GM12878 (cell line): ENCODE data around the gene DPH1. TPM values are rescaled to one million over a fixed set of nuclear protein-coding genes. Genes with fewer than 3 reads are reported as not detected.

Experiments used
- ATAC-seq: fragments of 200-7000 bp; cut with Tn5 transposase; 3 replicates; pipeline ENCODE4 v1.9.1; 2020; ENCODE audit warnings: mild to moderate bottlenecking, moderate library complexity
- BruUV-seq: library from RNA; stranded (reverse); fragments of 400-500 nt; replicated peaks from 2 replicates; lab custom pipeline; 2021; lab: Mats Ljungman, UMichigan
- CTCF ChIA-PET: fragments of 300-600 bp; sonication (Branson Sonifier 250); formaldehyde crosslinking; extraction: SDS; loops from one replicate; lab custom pipeline; 2021; ENCODE audit warnings: inconsistent platforms; lab: Yijun Ruan, JAX
- POLR2A ChIA-PET: fragments of 350-600 bp; formaldehyde crosslinking; extraction: SDS; loops from one replicate; lab custom pipeline; 2021; ENCODE audit warnings: inconsistent platforms; lab: Charles Lee
- RAD21 ChIA-PET: fragments of 300-600 bp; sonication (Branson Sonifier 250); formaldehyde crosslinking; loops from one replicate; lab custom pipeline; 2023; ENCODE audit warnings: antibody characterized with exemption; ENCODE audit not compliant: unreplicated experiment; lab: Charles Lee
- SMC1A ChIA-PET: fragments of 300-600 bp; sonication (Branson Sonifier 250); formaldehyde crosslinking; loops from one replicate; lab custom pipeline; 2023; ENCODE audit not compliant: unreplicated experiment, uncharacterized antibody; lab: Charles Lee
- DNase-seq: peaks from one replicate; pipeline ENCODE4 v3.0.0-alpha.2; 2011; ENCODE audit warnings: low read depth, low spot score
- FAIRE-seq: peaks from 3 replicates; lab custom pipeline; 2011; peaks lifted over from hg19 to GRCh38; lab: Jason Lieb, UNC
- H2AFZ ChIP-seq: 2 replicates; pipeline ENCODE4 v1.6.0; 2011; ENCODE audit warnings: low read depth, low read length, control low read depth; ENCODE audit not compliant: control insufficient read depth
- H3K27ac ChIP-seq: 2 replicates; pipeline ENCODE4 v1.5.1; 2011; ENCODE audit warnings: control low read depth; ENCODE audit not compliant: control insufficient read depth, insufficient read depth
- H3K27me3 ChIP-seq, 2 experiments: replicated peaks in 1 of 2; 2 replicates each; pipeline versions ENCODE4 v1.6.0 to v1.6.1; 2011; ENCODE audit warnings: low read length in 1 of 2; ENCODE audit not compliant: control insufficient read depth in 2 of 2, insufficient read depth in 2 of 2
- H3K36me3 ChIP-seq, 2 experiments: 2 replicates each; pipeline ENCODE4 v1.5.1; 2011; ENCODE audit warnings: low read length in 1 of 2; ENCODE audit not compliant: control insufficient read depth in 2 of 2, insufficient read depth in 2 of 2
- H3K4me1 ChIP-seq: 2 replicates; pipeline ENCODE4 v1.6.1; 2011; ENCODE audit warnings: mild to moderate bottlenecking, low read length, moderate library complexity, mixed read lengths; ENCODE audit not compliant: control insufficient read depth, insufficient read depth
- H3K4me2 ChIP-seq: 2 replicates; pipeline ENCODE4 v1.6.0; 2011; ENCODE audit warnings: control low read depth; ENCODE audit not compliant: control insufficient read depth, insufficient read depth
- H3K4me3 ChIP-seq: fragments of 200-600 bp; sonication (generic); 2 replicates; pipeline ENCODE4 v1.5.1; 2016
- H3K79me2 ChIP-seq: 2 replicates; pipeline ENCODE4 v1.6.0; 2011; ENCODE audit warnings: low read length; ENCODE audit not compliant: control insufficient read depth, insufficient read depth
- H3K9ac ChIP-seq: 2 replicates; pipeline ENCODE4 v1.8.0; 2011; ENCODE audit warnings: low read length, control low read depth, mixed read lengths; ENCODE audit not compliant: control insufficient read depth, insufficient read depth
- H3K9me3 ChIP-seq: replicated peaks from 3 replicates; pipeline ENCODE4 v1.5.1; 2011; ENCODE audit warnings: mild to moderate bottlenecking, low read length; ENCODE audit not compliant: control insufficient read depth, insufficient read depth
- H4K20me1 ChIP-seq: 2 replicates; pipeline ENCODE4 v1.6.0; 2011; ENCODE audit not compliant: control insufficient read depth, insufficient read depth
- HCFC1 ChIP-seq: fragments of 150-350 bp; IDR thresholded peaks from 2 replicates; pipeline ENCODE4 v1.6.1; 2014; ENCODE audit warnings: low read length
- POLR2A ChIP-seq: IDR thresholded peaks from 2 replicates; pipeline ENCODE4 v1.6.1; 2011; ENCODE audit warnings: low read depth, mild to moderate bottlenecking, low read length
- ZNF687 ChIP-seq: fragments of 450-650 bp; IDR thresholded peaks from 2 replicates; pipeline ENCODE4 v1.6.1; 2017; ENCODE audit warnings: mild to moderate bottlenecking, moderate library complexity
- WGBS: methylation state at CpG from one replicate; pipeline ENCODE4 v1.1.6; 2016; ENCODE audit warnings: low lambda C conversion rate; ENCODE audit not compliant: insufficient replicate concordance, insufficient coverage; ENCODE audit errors: missing lambda C conversion rate; 5-methylcytosine and 5-hydroxymethylcytosine counted together
- in situ Hi-C: fragments of 300-500 bp; cut with MboI; formaldehyde crosslinking; loops from 9 replicates; pipeline ENCODE4 v1.14.3; 2018; ENCODE audit warnings: mixed read lengths
- intact Hi-C: fragments of 100-400 bp; cut with micrococcal nuclease; formaldehyde crosslinking; loops from one replicate; pipeline ENCODE4 v1.14.2; 2022; ENCODE audit not compliant: unreplicated experiment
- polyA plus RNA-seq, 11 experiments: library from polyadenylated mRNA; depleted of rRNA in 4 of 11; unstranded in 6 of 11; stranded (reverse) in 5 of 11; fragments of >200 nt; fragmentation: Nextera tagmentation in 4 of 11; fragmentation: Illumina TruSeq in 1 of 11; extraction: Ambion mirVana in 4 of 11; extraction: Trizol in 1 of 11; gene quantifications; 1 replicate in 1 of 11; 2 replicates in 10 of 11; pipeline versions ENCODE4 v1.2.1 to v1.2.3, GENCODE V29; 2011 to 2016; ENCODE audit warnings: inconsistent platforms in 2 of 11, missing spikeins in 2 of 11, low read depth in 1 of 11
- total RNA-seq, 4 experiments: library from RNA; depleted of rRNA in 3 of 4; stranded (reverse); fragments of >200 nt in 3 of 4; fragmentation: Illumina TruSeq in 1 of 4; extraction: Trizol in 1 of 4; gene quantifications; 2 replicates each; pipeline versions ENCODE4 v1.2.1 to v1.2.3, GENCODE V29; 2013 to 2021

Gene DPH1
- total and polyA plus RNA-seq, 10 of the 15 experiments (the other 5 are each of a cell fraction or from before 2014, with no cell fraction given), result 0.29 to 33.6 (median 20.2) TPM

- ChIA-PET POLR2A (interaction anchor here (1.8 to 12.5 kb wide), 2 partner anchors 9 to 19 kb away, joined by 7 to 148 read pairs; no protein-coding TSS in a partner anchor), CTCF (interaction anchor here (1.0 to 8.5 kb wide), 4 partner anchors 11 to 203 kb away, joined by 3 to 77 read pairs (median 43); partner anchors contain the start of gene HIC1), RAD21 (interaction anchor here (0.6 to 4.7 kb wide), 5 partner anchors 13 to 199 kb away, joined by 3 to 85 read pairs (median 5); partner anchors contain the start of gene HIC1), SMC1A (interaction anchor here (1.0 to 6.1 kb wide), 8 partner anchors 10 to 184 kb away, joined by 3 to 107 read pairs (median 14); no protein-coding TSS in a partner anchor)
- H2AFZ ChIP-seq, result no peak overlapping the region
- H4K20me1 ChIP-seq, result no peaks in the 10 kb centered on the region
- no peak for DNase-seq
- no peaks in the 10 kb centered on the region for H3K27me3 ChIP-seq
- peaks cover 18 to 24% of the 10 kb centered on the region in 2 experiments for H3K36me3 ChIP-seq
- H3K4me2 ChIP-seq, result no peak overlapping the region
- no TSS peak for BruUV-seq
- H3K4me1 ChIP-seq, result peaks cover 48% of the 10 kb centered on the region
- no peak for ATAC-seq
- TF ChIP-seq HCFC1 (no peak), POLR2A (peak; percentile 3; the same call in 1 of the 2 replicates)
- no peak overlapping the region for H3K4me3 ChIP-seq
- H3K27ac ChIP-seq, result no peak overlapping the region
- intact Hi-C loops, result no loop called here
- in situ Hi-C loops, result loop anchor here (10.0 kb wide), 1 partner anchor 177 kb away; no protein-coding TSS in a partner anchor
- FAIRE-seq, result no peak
- WGBS, result over 99% methylated on average over 6 of the region's 6 CpGs
- no peaks in the 10 kb centered on the region for H3K79me2 ChIP-seq
- H3K9ac ChIP-seq, result no peak overlapping the region
- no peaks in the 10 kb centered on the region for H3K9me3 ChIP-seq
Measured at GRCh38 chr17:2068031-2068518, 38.1 kb downstream of the DPH1 start.

GRCh38 chr17:2068519-2069051 is 38.6 kb downstream of the DPH1 start:
- ChIA-PET RAD21 (interaction anchor here (0.6 to 4.7 kb wide), 10 partner anchors 8 to 199 kb away, joined by 3 to 85 read pairs (median 4); partner anchors contain the start of gene HIC1), CTCF (interaction anchor here (0.9 to 8.5 kb wide), 8 partner anchors 12 to 216 kb away, joined by 3 to 77 read pairs (median 4); partner anchors contain the start of gene HIC1), POLR2A (interaction anchor here (1.8 to 12.5 kb wide), 2 partner anchors 9 to 19 kb away, joined by 7 to 148 read pairs; no protein-coding TSS in a partner anchor), SMC1A (interaction anchor here (0.8 to 6.1 kb wide), 15 partner anchors 10 to 184 kb away, joined by 3 to 107 read pairs (median 4); partner anchors contain the start of gene HIC1)
- in situ Hi-C loops, result loop anchor here (10.0 kb wide), 1 partner anchor 176 kb away; no protein-coding TSS in a partner anchor
- Histone ChIP-seq H3K27me3 (no peaks in the 10 kb centered on the region), H3K4me2 (no peak overlapping the region; the same call in 1 of the 2 replicates), H3K4me3 (no peak overlapping the region), H3K36me3 (peaks cover 18 to 21% of the 10 kb centered on the region in 2 experiments), H4K20me1 (no peaks in the 10 kb centered on the region), H3K27ac (peak overlapping the region; percentile 46), H2AFZ (no peak overlapping the region), H3K79me2 (no peaks in the 10 kb centered on the region), H3K4me1 (peaks cover 44% of the 10 kb centered on the region), H3K9me3 (no peaks in the 10 kb centered on the region), H3K9ac (no peak overlapping the region)
- no TSS peak for BruUV-seq
- DNase-seq (no peak), FAIRE-seq (no peak), ATAC-seq (no peak)
- TF ChIP-seq POLR2A (peak; percentile 48; the same call in 1 of the 2 replicates), ZNF687 (no peak)
- WGBS, result 93% methylated on average over 15 of the region's 15 CpGs
- intact Hi-C loops, result no loop called here
